GM23338 (cell line): ENCODE measurements around the gene PSORS1C1. TPM values are rescaled to one million over a fixed set of nuclear protein-coding genes. Genes with fewer than 3 reads are reported as not detected.

Source experiments
- ATAC-seq: fragments of 200-7000 bp; cut with Tn5 transposase; 3 replicates; pipeline ENCODE4 v1.9.1; 2020
- DNase-seq: peaks from one replicate; pipeline ENCODE4 v3.0.0-alpha.2; 2015; ENCODE audit warnings: low spot score
- H2AFZ ChIP-seq: fragments of 200-600 bp; sonication (generic); 2 replicates; pipeline ENCODE4 v1.8.0; 2016; ENCODE audit warnings: antibody characterized with exemption, mild to moderate bottlenecking, moderate library complexity
- H3F3A ChIP-seq: fragments of 200-600 bp; sonication (generic); replicated peaks from 2 replicates; pipeline ENCODE4 v1.8.0; 2017; ENCODE audit warnings: antibody characterized with exemption, mixed run types, low read depth
- H3K27ac ChIP-seq: fragments of 200-600 bp; sonication (generic); 2 replicates; pipeline ENCODE4 v1.6.1; 2016; ENCODE audit warnings: low read depth
- H3K27me3 ChIP-seq: fragments of 200-600 bp; sonication (generic); 2 replicates; pipeline ENCODE4 v1.8.0; 2016; ENCODE audit warnings: mild to moderate bottlenecking, mixed run types, moderate library complexity; ENCODE audit not compliant: insufficient read depth
- H3K36me3 ChIP-seq: fragments of 200-600 bp; sonication (generic); 2 replicates; pipeline ENCODE4 v1.8.0; 2016; ENCODE audit warnings: mild to moderate bottlenecking; ENCODE audit not compliant: insufficient read depth
- H3K4me1 ChIP-seq: fragments of 200-600 bp; sonication (generic); 2 replicates; pipeline ENCODE4 v1.8.0; 2016; ENCODE audit warnings: mild to moderate bottlenecking, moderate library complexity; ENCODE audit not compliant: insufficient read depth
- H3K4me2 ChIP-seq: fragments of 200-600 bp; sonication (generic); 2 replicates; pipeline ENCODE4 v1.7.1; 2017; ENCODE audit warnings: mixed run types
- H3K4me3 ChIP-seq: fragments of 200-600 bp; sonication (generic); 2 replicates; pipeline ENCODE4 v1.6.1; 2016; ENCODE audit warnings: mixed run types
- H3K79me2 ChIP-seq: fragments of 200-600 bp; sonication (generic); replicated peaks from 2 replicates; pipeline ENCODE4 v1.8.0; 2017; ENCODE audit warnings: mild to moderate bottlenecking; ENCODE audit not compliant: insufficient read depth
- H3K9me2 ChIP-seq: fragments of 200-600 bp; sonication (generic); 2 replicates; pipeline ENCODE4 v1.8.0; 2017; ENCODE audit not compliant: insufficient read depth
- H4K20me1 ChIP-seq: fragments of 200-600 bp; sonication (generic); replicated peaks from 2 replicates; pipeline ENCODE4 v1.8.0; 2017; ENCODE audit warnings: mild to moderate bottlenecking; ENCODE audit not compliant: insufficient read depth
- H3K27ac Mint-ChIP-seq: 2 replicates; pipeline ENCODE4 v1.8.0; 2020; ENCODE audit warnings: inconsistent platforms, mild to moderate bottlenecking, moderate library complexity, mixed read lengths
- H3K27me3 Mint-ChIP-seq: 3 replicates; pipeline ENCODE4 v1.8.0; 2022; ENCODE audit warnings: low read depth, mild to moderate bottlenecking, moderate library complexity, mixed read lengths, inconsistent platforms; ENCODE audit not compliant: insufficient read depth, poor library complexity
- H3K36me3 Mint-ChIP-seq: 3 replicates; pipeline ENCODE4 v1.8.0; 2021; ENCODE audit warnings: low read depth, mild to moderate bottlenecking, inconsistent platforms, moderate library complexity, mixed read lengths
- H3K4me1 Mint-ChIP-seq: 3 replicates; pipeline ENCODE4 v1.8.0; 2020; ENCODE audit warnings: mild to moderate bottlenecking, inconsistent platforms, mixed read lengths
- H3K4me3 Mint-ChIP-seq: 3 replicates; pipeline ENCODE4 v1.8.0; 2021; ENCODE audit warnings: moderate library complexity, mild to moderate bottlenecking, inconsistent platforms, mixed read lengths
- H3K9me3 Mint-ChIP-seq: 3 replicates; pipeline ENCODE4 v1.8.0; 2020; ENCODE audit warnings: moderate library complexity, mild to moderate bottlenecking, inconsistent platforms, mixed read lengths
- CREB1 ChIP-seq: fragments of 250-450 bp; sonication (Bioruptor Pico); IDR thresholded peaks from 2 replicates; pipeline ENCODE4 v1.5.0; 2020; ENCODE audit warnings: low read depth, mild to moderate bottlenecking, moderate library complexity
- CTCF ChIP-seq, 2 experiments: fragments of 200-600 bp in 1 of 2; sonication (generic) in 1 of 2; conservative IDR thresholded peaks; 2 replicates each; pipeline versions ENCODE4 v1.5.1 to v1.6.1; 2016 to 2017; ENCODE audit warnings: antibody characterized with exemption in 2 of 2, low read depth in 2 of 2, mild to moderate bottlenecking in 2 of 2, moderate library complexity in 1 of 2
- ETS1 ChIP-seq: IDR thresholded peaks from 2 replicates; pipeline ENCODE4 v1.6.1; 2016; ENCODE audit warnings: antibody characterized with exemption
- EZH2 ChIP-seq: fragments of 200-600 bp; sonication (generic); IDR thresholded peaks from one replicate; pipeline ENCODE4 v1.8.0; 2017; ENCODE audit warnings: antibody characterized with exemption, mild to moderate bottlenecking, low read depth; ENCODE audit not compliant: unreplicated experiment
- EZH2phosphoT487 ChIP-seq: fragments of 200-600 bp; sonication (generic); IDR thresholded peaks from one replicate; pipeline ENCODE4 v1.8.1; 2018; ENCODE audit warnings: antibody characterized with exemption; ENCODE audit not compliant: unreplicated experiment
- JUNB ChIP-seq: IDR thresholded peaks from one replicate; pipeline ENCODE4 v1.6.1; 2016; ENCODE audit warnings: antibody characterized with exemption; ENCODE audit not compliant: unreplicated experiment
- NANOG ChIP-seq: IDR thresholded peaks from 2 replicates; pipeline ENCODE4 v1.6.1; 2016; ENCODE audit warnings: antibody characterized with exemption, borderline replicate concordance
- POLR2AphosphoS5 ChIP-seq: IDR thresholded peaks from 2 replicates; pipeline ENCODE4 v1.6.1; 2016; ENCODE audit warnings: antibody characterized with exemption, low read depth
- REST ChIP-seq: IDR thresholded peaks from one replicate; pipeline ENCODE4 v1.6.1; 2018; ENCODE audit warnings: antibody characterized with exemption; ENCODE audit not compliant: unreplicated experiment
- STAT1 ChIP-seq: IDR thresholded peaks from one replicate; pipeline ENCODE4 v1.6.1; 2016; ENCODE audit warnings: antibody characterized with exemption; ENCODE audit not compliant: unreplicated experiment
- ZNF114 ChIP-seq: fragments of 250-450 bp; sonication (Bioruptor Pico); IDR thresholded peaks from 2 replicates; pipeline ENCODE4 v1.5.0; 2020; ENCODE audit warnings: mild to moderate bottlenecking, moderate library complexity
- ZNF331 ChIP-seq: fragments of 250-450 bp; sonication (Bioruptor Pico); IDR thresholded peaks from 2 replicates; pipeline ENCODE4 v1.5.0; 2020; ENCODE audit warnings: low read depth, mild to moderate bottlenecking, moderate library complexity
- ZNF462 ChIP-seq: fragments of 250-450 bp; sonication (Bioruptor Pico); IDR thresholded peaks from 2 replicates; pipeline ENCODE4 v1.5.0; 2020; ENCODE audit warnings: mild to moderate bottlenecking, moderate library complexity
- long read RNA-seq: library from polyadenylated mRNA; unstranded; transcript quantifications from one replicate; pipeline ENCODE4 v2.0.0, GENCODE V29; 2020; ENCODE audit not compliant: unreplicated experiment
- polyA plus RNA-seq: library from polyadenylated mRNA; unstranded; fragments of >200 nt; fragmentation: Nextera tagmentation; extraction: Ambion mirVana; gene quantifications from 2 replicates; pipeline ENCODE4 v1.2.1, GENCODE V29; 2016
- total RNA-seq: library from RNA; depleted of rRNA; stranded (reverse); fragments of >200 nt; shearing (Covaris generic); gene quantifications from 2 replicates; pipeline ENCODE4 v1.2.3, GENCODE V29; 2014; rRNA removed

PSORS1C1 gene
- 0.16 TPM in 1 of 2 replicates, not detected in the other for total RNA-seq
- polyA plus RNA-seq = not detected in 2 replicates
- long read RNA-seq, partial matches to known transcripts = 0 of 1 reads
- long read RNA-seq, other reads (novel, unspliced or antisense) = 1 of 1 reads

- TF ChIP-seq JUNB (no peak), STAT1 (no peak), REST (no peak), ETS1 (no peak), EZH2 (no peak), CREB1 (no peak), ZNF462 (CRISPR knock-in tag) (no peak), POLR2AphosphoS5 (no peak), ZNF331 (CRISPR knock-in tag) (no peak), EZH2phosphoT487 (no peak), NANOG (no peak), ZNF114 (no peak), CTCF (conservative IDR thresholded peaks at IDR 0.05; ENCODE audit: low read depth in 2 of 2) (no peak)
- no peak within 1 kb of the TSS for H3K4me3 ChIP-seq
- peaks cover 7% of the 10 kb centered on the region; the same call in 1 of the 2 replicates for H3K9me2 ChIP-seq
- H4K20me1 ChIP-seq = no peaks in the 10 kb centered on the region
- Mint-ChIP-seq H3K36me3 (no peaks in the 10 kb centered on the region; the same call in 2 of the 3 replicates), H3K27ac (0 out of 2 replicates have a peak within 1 kb of the TSS, but pooled peaks have one; percentile 35), H3K9me3 (no peaks in the 10 kb centered on the region; the same call in 2 of the 3 replicates), H3K4me3 (no peak within 1 kb of the TSS; the same call in 2 of the 3 replicates), H3K27me3 (peaks cover 20% of the 10 kb centered on the region), H3K4me1 (peaks cover 37% of the 10 kb centered on the region)
- peaks cover 16% of the 10 kb centered on the region for H3K4me1 ChIP-seq
- H3F3A ChIP-seq = no peaks in the 10 kb centered on the region
- H3K27me3 ChIP-seq = no peaks in the 10 kb centered on the region
- H2AFZ ChIP-seq = peak within 1 kb of the TSS; percentile 45
- peak within 1 kb of the TSS; percentile 64 for H3K4me2 ChIP-seq
- H3K27ac ChIP-seq = no peak within 1 kb of the TSS
- H3K79me2 ChIP-seq = no peaks in the 10 kb centered on the region
- peak; percentile 24 for DNase-seq
- peak; percentile 15 for ATAC-seq
- no peaks in the 10 kb centered on the region for H3K36me3 ChIP-seq
Observed at GRCh38 chr6:31114541-31114878, at the start of gene PSORS1C1. Gene PSORS1C1, plus strand, starts transcription at chr6:31114800. Its CDS starts 14,833 bp downstream, at chr6:31129633.
